ENCODE data around the gene MYEOV. TPM values are rescaled to one million over a fixed set of nuclear protein-coding genes. Genes with fewer than 3 reads are reported as not detected.
A peak's percentile ranks its signal among the peaks of the same experiment; 100 is the strongest.

Gene MYEOV
- total RNA-seq: 10 to 100 TPM in 3 of 4 donors, 1 to 10 TPM in 1; 5.7 to 24.6 (median 20.2) TPM

GRCh38 chr11:69293819-69294505 lies at the start of gene MYEOV:
TSS of gene MYEOV (plus strand) at chr11:69294155. CDS start at chr11:69295355, 1,200 bp downstream.
- peak within 1 kb of the TSS; percentile 50 to 92 (median 82) for H3K27ac ChIP-seq
- H3K4me1 ChIP-seq: peaks cover 40 to 74% (median 46%) of the 10 kb centered on the region in 3 donors
- intact Hi-C loops (cut with DNase I): loop anchor here (5.0 kb wide), 1 partner anchor 348 kb away; the partner anchor contains the start of gene CCND1
- 67 to 70% methylated on average over 9 to 10 of the region's 16 CpGs for WGBS, 2 donors
- H3K4me3 ChIP-seq: peak within 1 kb of the TSS; percentile 4 to 36 (median 33)
- no peak for DNase-seq
- no peaks in the 10 kb centered on the region for H3K27me3 ChIP-seq
- no peaks in the 10 kb centered on the region for H3K36me3 ChIP-seq
- no peak for TF ChIP-seq CTCF (IDR thresholded peaks at IDR 0.05)
- TF ChIP-seq POLR2A (IDR thresholded peaks at IDR 0.05): peak in 1 of 4 donors; percentile 12
- no peaks in the 10 kb centered on the region for H3K9me3 ChIP-seq

- Histone ChIP-seq H3K9me3 (no peaks in the 10 kb centered on the region), H3K4me3 (no peak overlapping the region), H3K27me3 (peaks cover 0 to under 1% (median 0%) of the 10 kb centered on the region in 4 donors), H3K36me3 (no peaks in the 10 kb centered on the region), H3K27ac (no peak overlapping the region), H3K4me1 (peaks cover 0 to 6% (median 0%) of the 10 kb centered on the region in 3 donors)
- 90% methylated on average over 2 to 3 of the region's 3 CpGs for WGBS, 2 donors
- no peak for TF ChIP-seq POLR2A (IDR thresholded peaks at IDR 0.05)
- no peak for TF ChIP-seq CTCF (IDR thresholded peaks at IDR 0.05)
- intact Hi-C loops (cut with DNase I): no loop called here
- no peak for DNase-seq
Observed at GRCh38 chr11:69244266-69244665, 49.7 kb upstream of the MYEOV start.

GRCh38 chr11:69245041-69245440 lies 48.9 kb upstream of the MYEOV start:
- 46 to 70% methylated on average over 2 of the region's 2 CpGs for WGBS, 2 donors

GRCh38 chr11:69245491-69246345 lies 48.2 kb upstream of the MYEOV start:
- Histone ChIP-seq H3K9me3 (no peaks in the 10 kb centered on the region), H3K4me3 (no peak overlapping the region), H3K27ac (no peak overlapping the region), H3K4me1 (peaks cover 0 to 11% (median 0%) of the 10 kb centered on the region in 3 donors), H3K36me3 (no peaks in the 10 kb centered on the region), H3K27me3 (peaks cover 0 to 5% (median 0%) of the 10 kb centered on the region in 4 donors)
- intact Hi-C loops (cut with DNase I): no loop called here
- DNase-seq: no peak
- TF ChIP-seq CTCF (IDR thresholded peaks at IDR 0.05) (no peak), POLR2A (IDR thresholded peaks at IDR 0.05) (no peak)
- 84 to 87% methylated on average over 15 to 16 of the region's 16 CpGs for WGBS, 2 donors

More at GRCh38 chr11:69245041-69245440, 48.9 kb upstream of the MYEOV start:
- DNase-seq: no peak
- Histone ChIP-seq H3K27ac (no peak overlapping the region), H3K4me1 (peaks cover 0 to 9% (median 0%) of the 10 kb centered on the region in 3 donors), H3K27me3 (peaks cover 0 to 5% (median 0%) of the 10 kb centered on the region in 4 donors), H3K9me3 (no peaks in the 10 kb centered on the region), H3K36me3 (no peaks in the 10 kb centered on the region), H3K4me3 (no peak overlapping the region)
- intact Hi-C loops (cut with DNase I): no loop called here
- TF ChIP-seq CTCF (IDR thresholded peaks at IDR 0.05): no peak
- TF ChIP-seq POLR2A (IDR thresholded peaks at IDR 0.05): no peak

Data from esophagus squamous epithelium (tissue), 5 donors.